PC-9 (cell line): ENCODE measurements around the gene ANXA10. TPM values are rescaled to one million over a fixed set of nuclear protein-coding genes. Genes with fewer than 3 reads are reported as not detected.

Source experiments
- BruUV-seq: library from RNA; stranded (reverse); fragments of 400-500 nt; replicated peaks from 2 replicates; lab custom pipeline; 2021; lab: Mats Ljungman, UMichigan
- CTCF ChIA-PET: fragments of 300-600 bp; sonication (Branson Sonifier 250); formaldehyde crosslinking; loops from one replicate; lab custom pipeline; 2022; ENCODE audit warnings: antibody characterized with exemption; lab: Charles Lee
- POLR2A ChIA-PET: fragments of 300-600 bp; sonication (Branson Sonifier 250); formaldehyde crosslinking; loops from one replicate; lab custom pipeline; 2022; ENCODE audit warnings: antibody characterized with exemption; ENCODE audit not compliant: unreplicated experiment; lab: Charles Lee
- DNase-seq, 2 experiments: peaks; one replicate each; pipeline versions ENCODE4 v3.0.0 to v3.0.0-alpha.2; 2015 to 2022; ENCODE audit warnings: mixed read lengths in 1 of 2
- H2AFZ ChIP-seq: fragments of 200-600 bp; sonication (generic); 2 replicates; pipeline ENCODE4 v1.8.1; 2017; ENCODE audit warnings: antibody characterized with exemption
- H3F3A ChIP-seq: fragments of 200-600 bp; sonication (generic); 2 replicates; pipeline ENCODE4 v1.8.1; 2017; ENCODE audit warnings: antibody characterized with exemption, mild to moderate bottlenecking, low read depth; ENCODE audit not compliant: insufficient read depth
- H3K27ac ChIP-seq: fragments of 200-600 bp; sonication (generic); 2 replicates; pipeline ENCODE4 v1.6.1; 2016; ENCODE audit warnings: mixed run types
- H3K27me3 ChIP-seq: fragments of 200-600 bp; sonication (generic); 2 replicates; pipeline ENCODE4 v1.6.1; 2016; ENCODE audit warnings: low read depth, mixed run types; ENCODE audit not compliant: insufficient read depth
- H3K36me3 ChIP-seq: fragments of 200-600 bp; sonication (generic); 2 replicates; pipeline ENCODE4 v1.6.1; 2016; ENCODE audit warnings: low read depth, mixed run types
- H3K4me1 ChIP-seq: fragments of 200-600 bp; sonication (generic); replicated peaks from 2 replicates; pipeline ENCODE4 v1.6.1; 2016; ENCODE audit warnings: mixed run types; ENCODE audit not compliant: insufficient read depth
- H3K4me2 ChIP-seq: fragments of 200-600 bp; sonication (generic); 2 replicates; pipeline ENCODE4 v1.6.1; 2017; ENCODE audit warnings: mixed run types
- H3K4me3 ChIP-seq: fragments of 200-600 bp; sonication (generic); 2 replicates; pipeline ENCODE4 v1.6.1; 2016; ENCODE audit warnings: mixed run types
- H3K79me2 ChIP-seq: fragments of 200-600 bp; sonication (generic); 2 replicates; pipeline ENCODE4 v1.6.1; 2017; ENCODE audit warnings: low read depth, mixed run types
- H3K9me2 ChIP-seq: fragments of 200-600 bp; sonication (generic); 2 replicates; pipeline ENCODE4 v1.8.1; 2017; ENCODE audit warnings: mild to moderate bottlenecking; ENCODE audit not compliant: insufficient read depth
- H3K9me3 ChIP-seq: fragments of 200-600 bp; sonication (generic); 2 replicates; pipeline ENCODE4 v1.8.1; 2016; ENCODE audit warnings: low read depth; ENCODE audit not compliant: insufficient read depth
- H4K20me1 ChIP-seq: fragments of 200-600 bp; sonication (generic); 2 replicates; pipeline ENCODE4 v1.8.1; 2017; ENCODE audit not compliant: insufficient read depth
- EZH2 ChIP-seq: fragments of 200-600 bp; sonication (generic); IDR thresholded peaks from 2 replicates; pipeline ENCODE4 v1.8.0; 2017; ENCODE audit warnings: antibody characterized with exemption, low read depth
- intact Hi-C: fragments of 100-400 bp; cut with micrococcal nuclease; formaldehyde crosslinking; loops from one replicate; pipeline ENCODE4 v1.10.0; 2022; ENCODE audit not compliant: unreplicated experiment
- total RNA-seq: library from RNA; stranded (reverse); gene quantifications from 2 replicates; pipeline ENCODE4 v1.2.3, GENCODE V29; 2021
- TF ChIP-seq, protein P1 (sequence below): fragments of 200-600 bp; sonication (generic); conservative IDR thresholded peaks from 2 replicates; pipeline ENCODE4 v1.6.1; 2017; ENCODE audit warnings: mixed run types, antibody characterized with exemption, mild to moderate bottlenecking, moderate library complexity

Gene ANXA10
- total RNA-seq, 1 experiment from 2014 or later, result 3.0 TPM

DNA sequence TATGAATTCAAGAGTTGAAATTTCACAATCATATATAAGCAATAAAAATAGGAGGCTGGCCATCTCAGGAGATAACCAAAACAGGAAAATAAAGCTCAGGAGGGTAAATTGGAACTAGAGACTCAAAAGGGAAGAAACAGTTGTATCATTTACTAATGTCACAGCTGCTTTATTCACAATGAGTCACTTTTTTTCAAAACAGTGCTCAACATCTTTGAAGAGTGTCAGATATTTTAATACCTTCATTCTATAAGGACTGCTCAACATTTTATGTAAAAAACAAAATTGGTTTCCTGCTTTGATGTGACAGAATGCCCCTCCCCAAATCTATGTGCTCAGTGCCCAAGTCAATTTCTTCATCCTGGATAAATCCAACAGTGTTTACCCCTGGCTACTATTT lies 128.6 kb downstream of the ANXA10 start:
- Histone ChIP-seq H3K27ac (no peak overlapping the region), H3K4me2 (no peak overlapping the region), H3F3A (no peaks in the 10 kb centered on the region), H3K79me2 (no peaks in the 10 kb centered on the region), H3K9me3 (no peaks in the 10 kb centered on the region), H3K4me3 (no peak overlapping the region), H2AFZ (no peak overlapping the region), H3K4me1 (peaks cover 4% of the 10 kb centered on the region), H3K9me2 (no peaks in the 10 kb centered on the region), H4K20me1 (no peaks in the 10 kb centered on the region), H3K27me3 (no peaks in the 10 kb centered on the region), H3K36me3 (no peaks in the 10 kb centered on the region)
- BruUV-seq, result no TSS peak
- CTCF ChIA-PET, result no interaction called here
- TF ChIP-seq EZH2, result no peak
- TF ChIP-seq, protein P1, sequence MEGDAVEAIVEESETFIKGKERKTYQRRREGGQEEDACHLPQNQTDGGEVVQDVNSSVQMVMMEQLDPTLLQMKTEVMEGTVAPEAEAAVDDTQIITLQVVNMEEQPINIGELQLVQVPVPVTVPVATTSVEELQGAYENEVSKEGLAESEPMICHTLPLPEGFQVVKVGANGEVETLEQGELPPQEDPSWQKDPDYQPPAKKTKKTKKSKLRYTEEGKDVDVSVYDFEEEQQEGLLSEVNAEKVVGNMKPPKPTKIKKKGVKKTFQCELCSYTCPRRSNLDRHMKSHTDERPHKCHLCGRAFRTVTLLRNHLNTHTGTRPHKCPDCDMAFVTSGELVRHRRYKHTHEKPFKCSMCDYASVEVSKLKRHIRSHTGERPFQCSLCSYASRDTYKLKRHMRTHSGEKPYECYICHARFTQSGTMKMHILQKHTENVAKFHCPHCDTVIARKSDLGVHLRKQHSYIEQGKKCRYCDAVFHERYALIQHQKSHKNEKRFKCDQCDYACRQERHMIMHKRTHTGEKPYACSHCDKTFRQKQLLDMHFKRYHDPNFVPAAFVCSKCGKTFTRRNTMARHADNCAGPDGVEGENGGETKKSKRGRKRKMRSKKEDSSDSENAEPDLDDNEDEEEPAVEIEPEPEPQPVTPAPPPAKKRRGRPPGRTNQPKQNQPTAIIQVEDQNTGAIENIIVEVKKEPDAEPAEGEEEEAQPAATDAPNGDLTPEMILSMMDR, result no peak
- intact Hi-C loops, result no loop called here
- POLR2A ChIA-PET, result no interaction called here
- no peak for DNase-seq

DNA sequence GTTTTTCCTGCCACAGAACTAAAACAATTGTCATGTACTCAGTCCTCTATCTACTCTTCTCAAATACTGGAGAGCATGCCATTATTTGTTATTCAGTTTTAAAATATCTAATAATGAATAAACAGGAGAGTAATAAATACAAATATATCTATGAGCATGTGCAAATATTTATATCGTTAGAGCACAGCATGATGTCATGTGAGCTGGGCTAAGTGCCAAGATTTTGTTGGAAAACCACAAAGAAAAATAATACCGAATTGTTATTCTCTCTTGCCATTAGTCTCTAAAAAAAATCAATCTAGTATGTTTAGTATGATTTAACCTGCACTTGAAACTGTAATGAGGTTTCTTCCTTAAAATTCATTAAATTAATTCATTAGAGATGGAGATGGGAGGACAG lies 129.0 kb downstream of the ANXA10 start:
- Histone ChIP-seq H3F3A (no peaks in the 10 kb centered on the region), H3K4me2 (no peak overlapping the region), H3K27ac (no peak overlapping the region), H3K4me1 (peaks cover 4% of the 10 kb centered on the region), H3K4me3 (no peak overlapping the region), H3K79me2 (no peaks in the 10 kb centered on the region), H3K27me3 (no peaks in the 10 kb centered on the region), H4K20me1 (no peaks in the 10 kb centered on the region), H3K36me3 (no peaks in the 10 kb centered on the region), H3K9me2 (no peaks in the 10 kb centered on the region), H2AFZ (no peak overlapping the region), H3K9me3 (no peaks in the 10 kb centered on the region)
- DNase-seq, result no peak
- intact Hi-C loops, result no loop called here
- TF ChIP-seq EZH2, result no peak
- TF ChIP-seq, protein P1, result no peak
- POLR2A ChIA-PET, result no interaction called here
- BruUV-seq, result no TSS peak
- CTCF ChIA-PET, result no interaction called here

Other genes starting within 250 kb of the ANXA10 start
- 9.1 and 12.2 TPM in 2 replicates for gene DDX60, start 226.2 kb downstream of the ANXA10 start, total RNA-seq